GM19035 (cell line): ENCODE data around the gene DSTYK.
A peak's percentile ranks its signal among the peaks of the same experiment; 100 is the strongest.

Experiments used
- ATAC-seq: cut with Tn5 transposase; IDR thresholded peaks from one replicate; pipeline ENCODE4 v1.9.1; 2021; ENCODE audit not compliant: unreplicated experiment

Gene DSTYK

GRCh38 chr1:205129447-205130029 is 82.0 kb downstream of the DSTYK start:
- ATAC-seq, result no peak

GRCh38 chr1:205128050-205128449 is 83.5 kb downstream of the DSTYK start:
- ATAC-seq, result no peak

- ATAC-seq, result no peak
These were observed 83.9 kb downstream of the DSTYK start for GRCh38 chr1:205127646-205128045.

- ATAC-seq, result no peak
These were observed 86.8 kb downstream of the DSTYK start for GRCh38 chr1:205124726-205125125.

GRCh38 chr1:205122489-205122882 is 89.0 kb downstream of the DSTYK start:
- no peak for ATAC-seq

GRCh38 chr1:205121660-205122488 is 89.6 kb downstream of the DSTYK start, which contains the start of gene RBBP5:
RBBP5 (minus strand) TSS chr1:205121978; CDS start chr1:205121873, 105 bp downstream.
- peak; percentile 93 for ATAC-seq

- no peak for ATAC-seq
These were observed 92.8 kb downstream of the DSTYK start for GRCh38 chr1:205118752-205119151.

GRCh38 chr1:205111354-205111753 is 100.1 kb downstream of the DSTYK start:
- no peak for ATAC-seq

- ATAC-seq, result no peak
These were observed 101.8 kb downstream of the DSTYK start for GRCh38 chr1:205109711-205110110.

- ATAC-seq, result no peak
These were observed 102.2 kb downstream of the DSTYK start for GRCh38 chr1:205109269-205109668.

GRCh38 chr1:205108464-205108863 is 103.0 kb downstream of the DSTYK start:
- no peak for ATAC-seq

GRCh38 chr1:205107327-205107726 is 104.2 kb downstream of the DSTYK start:
- ATAC-seq, result no peak

GRCh38 chr1:205102404-205102803 is 109.1 kb downstream of the DSTYK start:
- ATAC-seq, result no peak

GRCh38 chr1:205098242-205098641 is 113.3 kb downstream of the DSTYK start:
- no peak for ATAC-seq

- ATAC-seq, result no peak
These were observed 116.1 kb downstream of the DSTYK start for GRCh38 chr1:205095422-205095821.
